ENCODE measurements around the gene RNU7-1. TPM values are rescaled to one million over a fixed set of nuclear protein-coding genes. Genes with fewer than 3 reads are reported as not detected.

The RNU7-1 gene
- total and polyA plus RNA-seq, 9 of the 15 experiments (the other 6 are each of a cell fraction or from before 2014, with no cell fraction given): not detected

DNA sequence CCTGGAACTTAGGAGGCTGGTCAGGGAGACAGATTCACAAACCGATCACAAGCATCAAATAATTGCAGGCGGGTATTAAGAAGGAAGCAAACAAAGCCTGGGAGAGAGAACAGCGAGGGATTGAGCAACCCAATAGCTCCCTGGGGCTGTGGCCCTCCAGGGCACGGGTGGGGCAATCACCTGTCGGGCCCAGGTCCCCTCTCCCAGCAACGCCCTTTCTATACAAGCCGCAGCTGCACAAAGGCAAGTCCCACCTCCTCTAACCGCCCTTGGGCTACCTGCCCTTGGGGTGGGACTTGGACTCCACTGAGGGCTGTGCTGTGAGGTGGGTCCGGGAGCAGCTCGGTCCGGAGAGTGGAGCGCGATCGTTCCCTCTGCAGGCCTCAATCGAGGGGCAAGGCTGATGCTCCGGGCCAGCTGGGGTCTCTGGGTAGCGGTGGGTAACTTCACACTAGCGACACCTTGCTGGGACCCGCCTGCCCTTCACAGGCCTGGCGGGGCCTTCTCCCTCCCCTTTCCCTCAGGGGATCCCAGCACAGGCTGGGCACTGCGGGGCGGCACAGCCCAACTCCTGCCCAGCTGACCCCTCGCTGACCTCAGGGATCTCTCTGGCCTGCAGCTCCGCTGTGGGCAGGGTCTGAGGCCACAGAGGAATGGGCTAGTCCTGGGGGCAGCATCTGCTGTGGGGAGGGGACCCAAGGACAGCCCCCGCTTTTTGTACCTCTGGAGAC is 18.8 kb downstream of the RNU7-1 start:
- peak; percentile 2 for ATAC-seq
- peaks cover 46 to 70% of the 10 kb centered on the region in 2 experiments for H3K4me1 ChIP-seq (replicated peaks in 1 of 2; ENCODE audit: control insufficient read depth in 2 of 2, insufficient read depth in 2 of 2, low read length in 2 of 2)
- H3K27me3 ChIP-seq (ENCODE audit: control insufficient read depth in 2 of 2, insufficient read depth in 2 of 2, low read length in 2 of 2): no peaks in the 10 kb centered on the region
- intact Hi-C loops (cut with micrococcal nuclease): loop anchor here (10.0 kb wide), 1 partner anchor 222 kb away; the partner anchor contains the start of gene PEX5
- H3K79me2 ChIP-seq (ENCODE audit: control insufficient read depth, insufficient read depth, low read length): peaks cover 16% of the 10 kb centered on the region; the same call in 2 of the 3 replicates
- H3K9me1 ChIP-seq (ENCODE audit: control insufficient read depth, insufficient read depth, low read length): no peaks in the 10 kb centered on the region
- peak overlapping the region; percentile 95 for H3K4me2 ChIP-seq (ENCODE audit: insufficient read depth, low read length)
- FAIRE-seq: no peak
- H3K27ac ChIP-seq (ENCODE audit: extremely low read depth, low read depth, low read length): peak overlapping the region; percentile 96
- no peaks in the 10 kb centered on the region for H4K20me1 ChIP-seq (replicated peaks; ENCODE audit: control insufficient read depth, insufficient read depth, low read length)
- BruUV-seq (replicated peaks): no TSS peak
- peak overlapping the region; percentile 92 to 96 for H3K9ac ChIP-seq (ENCODE audit: insufficient read depth in 1 of 2, low read depth in 2 of 2, low read length in 2 of 2)
- H3K9me3 ChIP-seq (replicated peaks; ENCODE audit: control insufficient read depth, insufficient read depth, low read depth, low read length): no peaks in the 10 kb centered on the region
- ChIA-PET POLR2A (interaction anchor here (1.0 to 8.0 kb wide), 9 partner anchors 13 to 146 kb away, joined by 3 to 98 read pairs (median 5); partner anchors contain the start of genes C12orf57, LPCAT3, RNU7-1 and SPSB2), CTCF (ENCODE audit: low intra/inter-chr PET ratio) (interaction anchor here (1.7 kb wide), 1 partner anchor 18 kb away, joined by 13 read pairs; the partner anchor contains the start of genes C12orf57 and RNU7-1)
- in situ Hi-C loops (cut with MboI): no loop called here
- WGBS (ENCODE audit: insufficient coverage, low coverage, missing lambda C conversion rate): 28% methylated on average over 10 of the region's 25 CpGs
- peak overlapping the region; percentile 42 for H3K4me3 ChIP-seq
- peak in 2 of 4 experiments; percentile 29 to 31 for DNase-seq (ENCODE audit: extremely low read depth in 1 of 4, low spot score in 3 of 4)
- H3K36me3 ChIP-seq (ENCODE audit: control insufficient read depth, insufficient read depth, low read length): peaks cover 30% of the 10 kb centered on the region; the same call in 2 of the 3 replicates
- peak overlapping the region; percentile 89 for H2AFZ ChIP-seq (ENCODE audit: low read depth, low read length)
- no peak for TF ChIP-seq E2F3 (CRISPR knock-in tag; IDR thresholded peaks at IDR 0.05)
- TF ChIP-seq TOE1 (IDR thresholded peaks at IDR 0.05; ENCODE audit: borderline replicate concordance): no peak
- TF ChIP-seq TOE1 (CRISPR knock-in tag; IDR thresholded peaks at IDR 0.05; ENCODE audit: borderline replicate concordance, low read depth): 0 out of 2 replicates have a peak, but pooled peaks have one; percentile 2
- TF ChIP-seq CEBPB (tag; IDR thresholded peaks at IDR 0.05): peak; percentile 92
- TF ChIP-seq ZEB2 (IDR thresholded peaks at IDR 0.05): no peak
- no peak for TF ChIP-seq ZNF584 (CRISPR knock-in tag; IDR thresholded peaks at IDR 0.05; ENCODE audit: low read depth)
- TF ChIP-seq, protein P1, sequence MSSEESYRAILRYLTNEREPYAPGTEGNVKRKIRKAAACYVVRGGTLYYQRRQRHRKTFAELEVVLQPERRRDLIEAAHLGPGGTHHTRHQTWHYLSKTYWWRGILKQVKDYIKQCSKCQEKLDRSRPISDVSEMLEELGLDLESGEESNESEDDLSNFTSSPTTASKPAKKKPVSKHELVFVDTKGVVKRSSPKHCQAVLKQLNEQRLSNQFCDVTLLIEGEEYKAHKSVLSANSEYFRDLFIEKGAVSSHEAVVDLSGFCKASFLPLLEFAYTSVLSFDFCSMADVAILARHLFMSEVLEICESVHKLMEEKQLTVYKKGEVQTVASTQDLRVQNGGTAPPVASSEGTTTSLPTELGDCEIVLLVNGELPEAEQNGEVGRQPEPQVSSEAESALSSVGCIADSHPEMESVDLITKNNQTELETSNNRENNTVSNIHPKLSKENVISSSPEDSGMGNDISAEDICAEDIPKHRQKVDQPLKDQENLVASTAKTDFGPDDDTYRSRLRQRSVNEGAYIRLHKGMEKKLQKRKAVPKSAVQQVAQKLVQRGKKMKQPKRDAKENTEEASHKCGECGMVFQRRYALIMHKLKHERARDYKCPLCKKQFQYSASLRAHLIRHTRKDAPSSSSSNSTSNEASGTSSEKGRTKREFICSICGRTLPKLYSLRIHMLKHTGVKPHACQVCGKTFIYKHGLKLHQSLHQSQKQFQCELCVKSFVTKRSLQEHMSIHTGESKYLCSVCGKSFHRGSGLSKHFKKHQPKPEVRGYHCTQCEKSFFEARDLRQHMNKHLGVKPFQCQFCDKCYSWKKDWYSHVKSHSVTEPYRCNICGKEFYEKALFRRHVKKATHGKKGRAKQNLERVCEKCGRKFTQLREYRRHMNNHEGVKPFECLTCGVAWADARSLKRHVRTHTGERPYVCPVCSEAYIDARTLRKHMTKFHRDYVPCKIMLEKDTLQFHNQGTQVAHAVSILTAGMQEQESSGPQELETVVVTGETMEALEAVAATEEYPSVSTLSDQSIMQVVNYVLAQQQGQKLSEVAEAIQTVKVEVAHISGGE (CRISPR knock-in tag; IDR thresholded peaks at IDR 0.05): peak in 1 of 3 experiments; percentile 36; a peak in 1 of 6 replicates
- TF ChIP-seq, protein P2, sequence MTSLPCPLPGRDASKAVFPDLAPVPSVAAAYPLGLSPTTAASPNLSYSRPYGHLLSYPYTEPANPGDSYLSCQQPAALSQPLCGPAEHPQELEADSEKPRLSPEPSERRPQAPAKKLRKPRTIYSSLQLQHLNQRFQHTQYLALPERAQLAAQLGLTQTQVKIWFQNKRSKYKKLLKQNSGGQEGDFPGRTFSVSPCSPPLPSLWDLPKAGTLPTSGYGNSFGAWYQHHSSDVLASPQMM (CRISPR knock-in tag; IDR thresholded peaks at IDR 0.05): no peak
- 0 out of 2 replicates have a peak, but pooled peaks have one; percentile 2 for TF ChIP-seq CTBP1 (IDR thresholded peaks at IDR 0.05; ENCODE audit: borderline replicate concordance)
- TF ChIP-seq CBX8 (IDR thresholded peaks at IDR 0.05; ENCODE audit: borderline replicate concordance, extremely low read depth, low read depth, low read length, poor library complexity, severe bottlenecking): no peak
- TF ChIP-seq ZNF316 (IDR thresholded peaks at IDR 0.05): no peak
- TF ChIP-seq GABPB2 (CRISPR knock-in tag; conservative IDR thresholded peaks at IDR 0.05): no peak
- TF ChIP-seq NFIC (IDR thresholded peaks at IDR 0.05): no peak
- no peak for TF ChIP-seq TSC22D4 (tag; IDR thresholded peaks at IDR 0.05)
- TF ChIP-seq TAF15 (IDR thresholded peaks at IDR 0.05; ENCODE audit: low read depth, low read length): no peak
- 0 out of 4 replicates have a peak, but pooled peaks of 1 of the 2 experiments have one; percentile 2 for TF ChIP-seq MAZ (CRISPR knock-in tag; conservative IDR thresholded peaks at IDR 0.05 in 1 of 2, IDR thresholded peaks at IDR 0.05 in 1 of 2)
- no peak for TF ChIP-seq ZNF79 (CRISPR knock-in tag; IDR thresholded peaks at IDR 0.05; ENCODE audit: low read depth)
- no peak for TF ChIP-seq ZFPM2 (CRISPR knock-in tag; IDR thresholded peaks at IDR 0.05)

All from K562 (cell line).